HG03025 (cell line): ENCODE data around the gene CEP19.
"Not testable (repeated sequence)": the region's sequence is repeated elsewhere in the genome, so short reads cannot be mapped to it uniquely, and the experiment has no call there.

Experiments
- ATAC-seq: cut with Tn5 transposase; IDR thresholded peaks from one replicate; pipeline ENCODE4 v1.9.1; 2021; ENCODE audit warnings: mild to moderate bottlenecking, moderate library complexity; ENCODE audit not compliant: unreplicated experiment, low FRiP score

CEP19 gene

GRCh38 chr3:196711838-196712513 lies at the start of gene CEP19, which contains the start of gene PIGX:
Gene CEP19 (minus strand): TSS chr3:196712250. CDS start chr3:196708657, 3,593 bp downstream.
Gene PIGX (plus strand): TSS chr3:196712377.
- ATAC-seq: peak; percentile 72

DNA sequence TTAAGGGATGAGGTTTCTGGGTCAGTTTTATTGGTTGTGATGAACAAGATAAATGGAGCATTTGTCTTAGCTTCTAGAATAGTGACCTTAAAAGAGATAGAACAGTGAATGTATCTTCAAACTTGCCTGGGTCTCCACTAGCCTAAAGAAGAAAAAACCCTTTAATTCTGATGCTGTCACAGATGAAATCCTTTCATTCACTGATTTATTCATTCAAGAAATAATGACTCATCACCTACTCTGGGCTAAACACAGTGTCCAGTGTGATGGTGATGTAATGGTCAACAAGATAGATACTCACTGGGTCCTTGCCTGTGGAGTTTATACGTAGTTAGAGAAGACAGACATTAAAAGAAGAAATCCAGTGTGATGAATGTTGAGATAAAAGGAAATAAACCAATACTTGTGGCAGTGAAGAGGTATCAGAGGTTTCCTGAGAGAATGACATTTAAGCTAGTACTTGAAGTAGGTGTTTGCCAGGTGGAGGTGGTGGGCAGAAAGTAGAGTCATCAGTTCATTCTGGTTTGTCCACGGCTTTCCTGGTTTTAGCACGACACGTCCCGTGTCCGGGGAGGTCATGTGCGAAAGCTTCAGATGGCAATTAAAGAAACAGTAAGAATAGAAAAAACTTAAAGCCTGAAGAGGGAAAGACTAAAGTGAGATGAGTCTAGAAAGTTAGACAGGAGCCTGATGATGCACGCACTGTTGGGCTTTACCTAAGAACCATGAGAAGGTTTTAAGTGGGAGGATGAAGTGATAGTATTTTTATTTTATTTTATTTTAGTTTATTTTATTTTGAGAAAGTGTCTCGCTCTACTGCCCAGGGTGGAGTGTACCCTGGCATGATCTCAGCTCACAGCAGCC lies 46.1 kb upstream of the CEP19 start:
- ATAC-seq: no peak

GRCh38 chr3:196756732-196757131 lies 44.7 kb upstream of the CEP19 start:
- ATAC-seq: no peak

- ATAC-seq: no peak
These were observed 42.3 kb upstream of the CEP19 start for GRCh38 chr3:196754091-196754981.

DNA sequence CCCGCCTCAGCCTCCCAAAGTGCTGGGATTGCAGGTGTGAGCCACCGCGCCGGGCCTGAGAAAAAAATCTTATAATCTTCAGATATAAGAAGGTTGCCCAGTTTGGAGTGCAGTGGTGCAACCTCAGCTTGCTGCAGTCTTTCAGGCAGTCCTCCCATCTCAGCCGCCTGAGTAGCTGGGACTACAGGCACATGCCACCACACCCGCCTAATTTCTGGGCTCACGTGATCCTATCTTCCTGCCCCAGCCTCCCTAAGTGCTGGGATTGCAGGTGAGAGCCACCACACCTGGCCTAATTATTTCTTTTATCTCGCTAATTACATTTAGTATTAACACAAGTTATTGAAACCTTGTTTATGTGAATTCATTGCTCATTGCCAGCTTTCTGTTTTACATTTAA lies 41.2 kb upstream of the CEP19 start:
- ATAC-seq: no peak

GRCh38 chr3:196749125-196749524 lies 37.1 kb upstream of the CEP19 start:
- no peak for ATAC-seq

DNA sequence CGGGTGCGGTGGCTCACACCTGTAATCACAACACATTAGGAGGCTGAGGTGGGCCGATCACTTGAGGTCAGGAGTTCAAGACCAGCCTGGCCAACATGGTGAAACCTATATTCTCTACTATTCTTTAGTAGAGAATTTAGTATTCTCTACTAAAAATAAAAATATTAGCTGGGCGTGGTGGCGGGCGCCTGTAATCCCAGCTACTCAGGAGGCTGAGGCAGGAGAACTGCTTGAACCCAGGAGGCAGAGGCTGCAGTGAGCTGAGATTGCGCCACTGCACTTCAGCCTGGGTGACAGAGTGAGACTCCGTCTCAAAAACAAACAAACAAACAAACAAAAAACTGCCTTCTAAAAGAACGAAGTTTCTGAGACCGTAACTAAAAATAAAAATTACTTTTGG lies 31.5 kb upstream of the CEP19 start:
- not testable (repeated sequence) for ATAC-seq

GRCh38 chr3:196741249-196741889 lies 29.3 kb upstream of the CEP19 start:
- no peak for ATAC-seq

- ATAC-seq: peak; percentile 12
These were observed 28.6 kb upstream of the CEP19 start for GRCh38 chr3:196740481-196741248.

- peak; percentile 65 for ATAC-seq
These were observed 27.8 kb upstream of the CEP19 start, which contains the start of gene PAK2 for GRCh38 chr3:196739671-196740480. Gene PAK2 (plus strand): TSS chr3:196739857. CDS start chr3:196782647, 42,790 bp downstream.

DNA sequence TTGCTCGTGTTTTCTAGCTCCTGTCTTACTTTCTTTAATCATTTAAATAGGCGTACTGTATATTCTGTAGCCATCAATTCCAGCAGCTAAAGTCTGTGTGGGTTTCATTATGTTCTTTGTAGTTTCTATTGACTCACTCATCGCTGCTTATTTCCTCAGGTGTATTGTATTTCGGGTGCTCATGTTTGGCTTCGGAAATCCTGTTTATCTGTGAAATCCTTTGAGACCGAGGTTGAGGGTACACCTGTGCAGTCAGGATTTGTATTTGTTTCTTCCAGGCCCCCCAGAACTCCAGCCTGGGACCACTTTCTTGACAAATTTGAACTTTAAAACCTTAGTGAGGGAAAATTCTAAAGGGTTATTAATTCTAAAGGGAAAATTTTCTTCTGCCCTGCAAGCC lies 25.6 kb upstream of the CEP19 start:
- no peak for ATAC-seq

- no peak for ATAC-seq
These were observed 24.8 kb upstream of the CEP19 start for GRCh38 chr3:196736670-196737374.

GRCh38 chr3:196735751-196736150 lies 23.7 kb upstream of the CEP19 start:
- ATAC-seq: no peak

- ATAC-seq: no peak
These were observed 15.0 kb upstream of the CEP19 start for GRCh38 chr3:196726788-196727675.

DNA sequence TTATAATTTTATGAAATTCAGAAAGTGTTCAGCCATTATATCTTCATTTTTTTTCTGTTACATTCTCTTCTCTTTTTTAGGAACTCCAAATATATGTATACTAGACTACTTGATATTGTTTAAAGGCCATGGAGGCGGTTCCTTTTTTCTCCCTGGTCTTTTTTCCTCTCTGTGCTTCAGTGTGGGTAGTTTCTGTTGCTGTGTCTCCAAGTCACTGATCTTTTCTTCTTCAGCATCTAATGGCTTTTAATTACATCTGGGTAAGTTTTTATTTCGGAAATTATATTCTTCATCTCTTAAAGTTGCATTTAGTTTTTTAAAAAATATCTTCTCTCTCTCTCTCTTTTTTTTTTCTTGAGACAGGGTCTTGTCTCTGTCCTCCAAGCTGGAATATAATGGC lies 9.0 kb upstream of the CEP19 start:
- ATAC-seq: no peak

DNA sequence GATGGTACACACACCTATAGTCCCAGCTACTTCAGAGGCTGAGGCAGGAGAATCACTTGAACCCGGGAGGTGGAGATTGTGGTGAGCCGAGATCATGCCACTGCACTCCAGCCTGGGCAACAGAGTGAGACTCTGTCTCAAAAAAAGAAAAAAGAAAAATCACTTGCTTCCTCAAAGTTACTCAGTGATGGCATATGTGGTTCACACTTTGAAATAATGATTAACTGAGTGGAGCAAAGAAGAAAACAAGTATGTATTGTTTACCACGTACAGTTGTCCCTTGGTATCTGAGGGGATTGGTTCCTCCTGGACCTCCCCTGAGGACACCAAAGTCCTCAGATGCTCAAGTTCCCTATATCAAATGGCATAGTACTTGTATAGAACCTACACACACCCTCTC lies 5.1 kb upstream of the CEP19 start:
- not testable (repeated sequence) for ATAC-seq
